Stimulated activated naive CD4-positive, alpha-beta T cell treated with Interleukin-2 at 50 U/mL for 16 hours (primary cell): ENCODE measurements around the gene LRFN3.
"Not testable (repeated sequence)": the region's sequence is repeated elsewhere in the genome, so short reads cannot be mapped to it uniquely, and the experiment has no call there.

ENCODE experiments used
- DNase-seq: peaks from one replicate; lab custom pipeline; 2025; lab: John Stamatoyannopoulos, UW

LRFN3 gene

GRCh38 chr19:35907377-35907745, 28.8 kb upstream of the LRFN3 start:
- no peak for DNase-seq

- no peak for DNase-seq
Measured at GRCh38 chr19:35908010-35908441, 28.1 kb upstream of the LRFN3 start, which contains the start of gene TYROBP. Gene TYROBP (minus strand): TSS chr19:35908295. CDS start chr19:35908228, 67 bp downstream.

- DNase-seq: no peak
Measured at GRCh38 chr19:35908973-35909683, 27.0 kb upstream of the LRFN3 start.

GRCh38 chr19:35909684-35910035, 26.5 kb upstream of the LRFN3 start:
- DNase-seq: no peak

GRCh38 chr19:35910355-35910754, 25.8 kb upstream of the LRFN3 start:
- not testable (repeated sequence) for DNase-seq

GRCh38 chr19:35911173-35911572, 25.0 kb upstream of the LRFN3 start:
- no peak for DNase-seq

GRCh38 chr19:35911790-35912189, 24.4 kb upstream of the LRFN3 start:
- DNase-seq: no peak

GRCh38 chr19:35913589-35913988, 22.6 kb upstream of the LRFN3 start:
- no peak for DNase-seq

GRCh38 chr19:35915443-35915842, 20.7 kb upstream of the LRFN3 start:
- DNase-seq: no peak

GRCh38 chr19:35919306-35919705, 16.9 kb upstream of the LRFN3 start:
- DNase-seq: no peak

GRCh38 chr19:35921012-35921411, 15.2 kb upstream of the LRFN3 start:
- DNase-seq: no peak

- DNase-seq: no peak
Measured at GRCh38 chr19:35925501-35925900, 10.7 kb upstream of the LRFN3 start.

- no peak for DNase-seq
Measured at GRCh38 chr19:35928507-35928906, 7.7 kb upstream of the LRFN3 start.

- no peak for DNase-seq
Measured at GRCh38 chr19:35929876-35930275, 6.3 kb upstream of the LRFN3 start.

GRCh38 chr19:35931161-35931873, 4.9 kb upstream of the LRFN3 start:
- DNase-seq: peak; percentile 99

- no peak for DNase-seq
Measured at GRCh38 chr19:35931874-35932202, 4.3 kb upstream of the LRFN3 start.

- DNase-seq: no peak
Measured at GRCh38 chr19:35932291-35932936, 3.8 kb upstream of the LRFN3 start.

- DNase-seq: no peak
Measured at GRCh38 chr19:35936738-35937268, 629 bp downstream of the LRFN3 start.

GRCh38 chr19:35937345-35938281, 1.4 kb downstream of the LRFN3 start:
- DNase-seq: no peak

- DNase-seq: no peak
Measured at GRCh38 chr19:35938282-35939224, 2.4 kb downstream of the LRFN3 start.
